HepG2 (cell line): ENCODE measurements around the gene SERTAD1. TPM values are rescaled to one million over a fixed set of nuclear protein-coding genes. Genes with fewer than 3 reads are reported as not detected.
A peak's percentile ranks its signal among the peaks of the same experiment; 100 is the strongest.

ENCODE experiments used
- ARID5B ChIP-seq: IDR thresholded peaks from 2 replicates; pipeline ENCODE4 v1.4.0; 2020; ENCODE audit warnings: mild to moderate bottlenecking, missing genetic modification reagents
- ATF7 ChIP-seq, 2 experiments: fragments of 450-650 bp in 1 of 2; sonication (generic) in 1 of 2; formaldehyde crosslinking in 1 of 2; IDR thresholded peaks; 2 replicates each; pipeline versions ENCODE4 v1.4.0 to v1.6.1; 2016 to 2020; ENCODE audit warnings: antibody characterized with exemption in 1 of 2, mild to moderate bottlenecking in 1 of 2, missing genetic modification reagents in 1 of 2
- SAP130 ChIP-seq: IDR thresholded peaks from 2 replicates; pipeline ENCODE4 v1.6.1; 2016; ENCODE audit warnings: low read depth
- ZBTB40 ChIP-seq, 2 experiments: fragments of 450-650 bp in 1 of 2; sonication (generic) in 1 of 2; formaldehyde crosslinking in 1 of 2; IDR thresholded peaks; 2 replicates each; pipeline versions ENCODE4 v1.6.1 to v1.8.0; 2016 to 2022; ENCODE audit warnings: antibody characterized with exemption in 1 of 2, mild to moderate bottlenecking in 1 of 2, missing genetic modification reagents in 1 of 2
- ZEB1 ChIP-seq: IDR thresholded peaks from 2 replicates; pipeline ENCODE4 v1.6.1; 2012; ENCODE audit warnings: mild to moderate bottlenecking, low read depth, inconsistent platforms; ENCODE audit not compliant: insufficient replicate concordance
- ZFX ChIP-seq: sonication (generic); formaldehyde crosslinking; IDR thresholded peaks from 2 replicates; pipeline ENCODE4 v1.4.0; 2020; ENCODE audit warnings: mild to moderate bottlenecking, low read depth, missing genetic modification reagents, moderate library complexity
- ZNF160 ChIP-seq: sonication (generic); formaldehyde crosslinking; IDR thresholded peaks from 2 replicates; pipeline ENCODE4 v1.8.0; 2022; ENCODE audit warnings: mild to moderate bottlenecking, inconsistent platforms, missing genetic modification reagents
- ZNF280D ChIP-seq: sonication (generic); formaldehyde crosslinking; IDR thresholded peaks from 2 replicates; pipeline ENCODE4 v1.5.1; 2020; ENCODE audit warnings: mild to moderate bottlenecking, missing genetic modification reagents
- ZNF367 ChIP-seq: sonication (generic); formaldehyde crosslinking; IDR thresholded peaks from 2 replicates; pipeline ENCODE4 v1.4.0; 2020; ENCODE audit warnings: missing genetic modification reagents, borderline replicate concordance
- ZNF674 ChIP-seq: sonication (generic); formaldehyde crosslinking; IDR thresholded peaks from 2 replicates; pipeline ENCODE4 v1.5.0; 2020; ENCODE audit warnings: low read depth, mild to moderate bottlenecking, missing genetic modification reagents
- ZNF720 ChIP-seq: sonication (generic); formaldehyde crosslinking; IDR thresholded peaks from 2 replicates; pipeline ENCODE4 v1.4.0; 2020; ENCODE audit warnings: missing genetic modification reagents
- ZNF792 ChIP-seq: IDR thresholded peaks from 2 replicates; pipeline ENCODE4 v1.6.1; 2016
- polyA plus RNA-seq, 8 experiments: library from polyadenylated mRNA; depleted of rRNA in 3 of 8; stranded (reverse) in 7 of 8; unstranded in 1 of 8; fragments of >200 nt; fragmentation: Illumina TruSeq in 4 of 8; extraction: Trizol in 4 of 8; gene quantifications; 2 replicates each; pipeline versions ENCODE4 v1.2.1 to v1.2.3, GENCODE V29; 2011 to 2016; ENCODE audit warnings: low read depth in 4 of 8, missing spikeins in 1 of 8, mixed read lengths in 1 of 8; ENCODE audit not compliant: insufficient read depth in 1 of 8
- total RNA-seq, 5 experiments: library from RNA; depleted of rRNA; stranded (reverse); fragments of >200 nt; fragmentation: Illumina TruSeq; extraction: Trizol; gene quantifications; 2 replicates each; pipeline ENCODE4 v1.2.3, GENCODE V29; 2016; ENCODE audit warnings: low read depth in 1 of 5

SERTAD1 gene
- total and polyA plus RNA-seq, 2 of the 13 experiments (the other 11 are each of a cell fraction or from before 2014, with no cell fraction given), result 4.3 to 4.5 TPM

DNA sequence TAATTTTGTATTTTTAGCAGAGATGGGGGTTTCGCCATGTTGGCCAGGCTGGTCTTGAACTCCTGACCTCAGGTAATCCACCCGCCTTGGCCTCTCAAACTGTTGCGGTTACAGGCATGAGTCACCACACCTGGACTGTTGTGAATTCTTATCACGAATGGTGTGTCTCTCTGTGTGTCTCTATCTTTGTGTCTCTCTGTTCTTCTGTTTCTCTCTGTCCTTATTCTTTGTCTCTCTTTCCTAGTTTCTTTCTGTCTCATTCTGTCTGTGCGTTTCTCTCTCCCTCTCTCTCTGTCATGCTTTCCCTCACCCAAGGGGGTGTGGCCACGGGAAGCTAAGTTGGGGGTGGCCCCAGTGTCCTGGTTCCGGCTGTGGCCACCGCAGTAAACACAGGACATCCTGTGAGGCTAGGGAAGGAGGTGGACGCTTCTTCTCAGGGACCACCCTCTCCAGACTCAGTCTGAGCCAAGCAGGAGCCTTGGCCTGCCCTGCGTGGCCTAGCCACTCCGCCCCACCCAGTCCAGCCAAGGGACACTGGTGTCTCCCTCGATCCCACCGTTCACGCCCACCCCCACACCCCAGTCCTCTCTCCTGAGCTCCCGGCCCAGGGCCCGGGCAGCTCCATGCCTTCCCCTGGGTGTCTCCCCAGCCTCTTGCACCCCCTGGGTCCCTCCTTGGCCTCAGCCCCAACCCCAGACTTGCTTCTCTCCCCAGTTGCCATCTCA, 8.7 kb downstream of the SERTAD1 start (continued):
- TF ChIP-seq ZBTB40 (IDR thresholded peaks at IDR 0.05) (no peak), ZBTB40 (CRISPR knock-in tag; IDR thresholded peaks at IDR 0.05) (no peak), ZNF280D (CRISPR knock-in tag) (no peak), ARID5B (CRISPR knock-in tag) (peak; percentile 11), ZFX (CRISPR knock-in tag) (peak; percentile 75), ZNF674 (CRISPR knock-in tag) (no peak), ZNF720 (no peak), ZNF367 (CRISPR knock-in tag) (no peak), ZNF160 (CRISPR knock-in tag) (no peak), SAP130 (CRISPR knock-in tag) (peak; percentile 63), ZEB1 (no peak), ZNF792 (CRISPR knock-in tag) (0 out of 2 replicates have a peak, but pooled peaks have one; percentile 28), ATF7 (IDR thresholded peaks at IDR 0.05) (no peak), ATF7 (CRISPR knock-in tag; IDR thresholded peaks at IDR 0.05) (no peak)
